Right atrium auricular region (tissue), 2 donors: ENCODE measurements around the gene LRRC56. TPM values are rescaled to one million over a fixed set of nuclear protein-coding genes. Genes with fewer than 3 reads are reported as not detected.

Experiments
- DNase-seq: peaks from one replicate; pipeline ENCODE4 v3.0.0-alpha.2; 2019; ENCODE audit warnings: low spot score
- H3K27ac ChIP-seq, 2 donors: fragments of 200-600 bp; sonication (generic); 1 replicate in 1 of 2; 2 replicates in 1 of 2; pipeline ENCODE4 v1.5.1; 2016 to 2019
- H3K27me3 ChIP-seq, 2 donors: fragments of 200-600 bp; sonication (generic); one replicate each; pipeline versions ENCODE4 v1.5.1 to v1.6.0; 2017 to 2019
- H3K36me3 ChIP-seq: fragments of 200-600 bp; sonication (generic); one replicate; pipeline ENCODE4 v1.5.1; 2016
- H3K4me1 ChIP-seq, 2 donors: fragments of 200-600 bp; sonication (generic); one replicate each; pipeline versions ENCODE4 v1.5.1 to v1.6.0; 2017 to 2019
- H3K4me3 ChIP-seq, 2 donors: fragments of 200-600 bp; sonication (generic); 1 replicate in 1 of 2; 2 replicates in 1 of 2; pipeline ENCODE4 v1.5.1; 2017 to 2019; ENCODE audit warnings: mild to moderate bottlenecking in 1 of 2, moderate library complexity in 1 of 2
- H3K9me3 ChIP-seq, 2 donors: fragments of 200-600 bp; sonication (generic); one replicate each; pipeline ENCODE4 v1.5.1; 2019
- CTCF ChIP-seq, 2 donors: fragments of 200-600 bp; sonication (generic); IDR thresholded peaks; one replicate each; pipeline ENCODE4 v1.5.1; 2019; ENCODE audit warnings: antibody characterized with exemption in 2 of 2
- total RNA-seq, 2 donors: library from RNA; depleted of rRNA; stranded (reverse); fragments of >200 nt; gene quantifications; one replicate each; pipeline ENCODE4 v1.1.0, GENCODE V29; 2016

LRRC56 gene
- total RNA-seq, 2 donors from 2014 or later: 0.12 to 0.15 TPM

DNA sequence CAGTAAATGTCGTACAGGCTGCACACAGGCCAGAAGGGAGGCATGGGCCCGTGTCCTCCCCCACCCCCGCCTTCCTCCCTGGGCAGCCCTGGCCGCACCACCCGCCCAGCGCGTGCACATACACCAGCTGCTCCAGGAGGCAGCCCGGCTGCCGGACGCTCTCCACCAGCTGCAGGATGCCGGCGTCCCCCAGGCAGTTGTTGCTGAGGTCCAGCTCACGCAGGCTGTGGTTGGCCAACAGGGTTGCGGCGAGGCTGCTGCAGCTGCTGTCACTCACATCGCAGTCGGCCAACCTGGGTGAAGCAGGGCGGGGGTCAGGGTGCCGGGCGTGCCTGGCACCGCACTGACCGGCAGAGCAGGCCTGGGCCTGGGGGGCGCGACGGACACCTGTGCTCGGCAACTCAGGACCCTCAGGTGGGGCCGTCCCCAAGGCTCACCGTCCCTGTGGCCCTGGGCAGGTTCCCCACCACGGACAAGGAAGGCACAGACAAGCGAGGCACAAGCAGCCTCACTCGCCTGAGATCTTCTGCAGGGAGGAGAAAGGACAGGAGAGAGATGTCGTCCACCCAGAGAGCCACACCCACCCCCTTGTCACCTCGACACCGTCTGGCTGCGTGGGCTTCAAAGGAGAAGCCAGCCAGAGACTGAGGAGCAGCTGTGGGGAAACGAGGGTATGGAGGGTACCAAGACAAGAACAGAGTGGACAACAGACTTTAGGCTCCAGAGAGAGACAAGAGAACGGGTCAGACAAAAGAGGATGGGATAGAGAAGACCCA lies 42.4 kb upstream of the LRRC56 start:
- no peak overlapping the region for H3K27ac ChIP-seq
- no peak for DNase-seq
- TF ChIP-seq CTCF (IDR thresholded peaks at IDR 0.05): no peak
- H3K36me3 ChIP-seq: peaks cover 79% of the 10 kb centered on the region
- H3K27me3 ChIP-seq: no peaks in the 10 kb centered on the region
- H3K4me1 ChIP-seq: peaks cover 0 to 9% of the 10 kb centered on the region in 2 donors
- no peak overlapping the region for H3K4me3 ChIP-seq
- H3K9me3 ChIP-seq: no peaks in the 10 kb centered on the region

DNA sequence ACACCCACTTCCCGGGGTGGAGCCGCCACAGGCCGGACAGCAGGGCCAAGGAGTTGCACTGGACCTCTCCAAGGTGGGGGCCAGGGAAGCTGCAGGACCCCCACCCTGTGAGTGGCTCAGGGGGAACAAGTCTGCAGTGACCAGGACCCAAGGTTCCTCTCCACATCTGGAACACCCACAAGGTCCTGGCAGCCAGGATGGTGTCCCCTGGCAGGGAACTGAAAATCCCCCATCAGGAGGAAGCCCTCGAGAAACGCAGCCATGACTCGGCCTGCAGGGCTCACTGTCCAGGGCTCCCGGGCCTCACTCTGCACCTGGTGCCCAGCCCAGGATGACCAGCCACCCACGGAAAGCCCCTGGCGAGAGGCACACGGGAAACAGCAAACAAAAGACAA lies 41.8 kb upstream of the LRRC56 start:
- Histone ChIP-seq H3K36me3 (peaks cover 79% of the 10 kb centered on the region), H3K27me3 (no peaks in the 10 kb centered on the region), H3K4me3 (no peak overlapping the region), H3K9me3 (no peaks in the 10 kb centered on the region), H3K4me1 (peaks cover 0 to 14% of the 10 kb centered on the region in 2 donors), H3K27ac (no peak overlapping the region)
- no peak for DNase-seq
- TF ChIP-seq CTCF (IDR thresholded peaks at IDR 0.05): no peak

DNA sequence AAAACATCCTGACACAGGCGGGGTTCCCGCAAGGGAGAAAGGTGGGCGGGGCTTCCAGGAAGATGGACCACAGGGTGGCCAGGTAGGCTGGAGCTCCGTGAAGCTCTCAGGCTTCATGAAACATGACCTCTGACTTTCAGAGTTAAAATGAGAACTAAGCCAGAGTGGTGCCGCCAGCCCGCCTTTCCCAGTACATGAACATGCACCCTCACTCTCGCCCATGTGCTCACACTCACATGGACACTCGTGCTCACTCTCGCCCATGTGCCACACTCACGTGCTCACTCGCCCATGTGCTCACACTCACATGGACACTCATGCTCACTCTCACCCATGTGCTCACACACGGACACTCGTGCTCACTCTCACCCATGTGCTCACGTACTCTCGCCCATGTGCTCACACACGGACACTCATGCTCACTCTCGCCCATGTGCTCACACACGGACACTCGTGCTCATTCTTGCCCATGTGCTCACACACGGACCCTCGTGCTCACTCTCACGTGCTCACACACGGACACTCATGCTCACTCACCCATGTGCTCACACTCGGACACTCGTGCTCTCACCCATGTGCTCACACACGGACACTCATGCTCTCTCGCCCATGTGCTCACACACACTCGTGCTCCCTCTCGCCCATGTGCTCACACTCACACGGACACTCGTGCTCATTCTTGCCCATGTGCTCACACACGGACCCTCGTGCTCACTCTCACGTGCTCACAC lies 40.3 kb upstream of the LRRC56 start:
- no peak for TF ChIP-seq CTCF (IDR thresholded peaks at IDR 0.05)
- Histone ChIP-seq H3K36me3 (peaks cover 85% of the 10 kb centered on the region), H3K9me3 (no peaks in the 10 kb centered on the region), H3K4me3 (no peak overlapping the region), H3K27me3 (no peaks in the 10 kb centered on the region), H3K4me1 (peaks cover 0 to 24% of the 10 kb centered on the region in 2 donors), H3K27ac (no peak overlapping the region)
- DNase-seq: no peak

DNA sequence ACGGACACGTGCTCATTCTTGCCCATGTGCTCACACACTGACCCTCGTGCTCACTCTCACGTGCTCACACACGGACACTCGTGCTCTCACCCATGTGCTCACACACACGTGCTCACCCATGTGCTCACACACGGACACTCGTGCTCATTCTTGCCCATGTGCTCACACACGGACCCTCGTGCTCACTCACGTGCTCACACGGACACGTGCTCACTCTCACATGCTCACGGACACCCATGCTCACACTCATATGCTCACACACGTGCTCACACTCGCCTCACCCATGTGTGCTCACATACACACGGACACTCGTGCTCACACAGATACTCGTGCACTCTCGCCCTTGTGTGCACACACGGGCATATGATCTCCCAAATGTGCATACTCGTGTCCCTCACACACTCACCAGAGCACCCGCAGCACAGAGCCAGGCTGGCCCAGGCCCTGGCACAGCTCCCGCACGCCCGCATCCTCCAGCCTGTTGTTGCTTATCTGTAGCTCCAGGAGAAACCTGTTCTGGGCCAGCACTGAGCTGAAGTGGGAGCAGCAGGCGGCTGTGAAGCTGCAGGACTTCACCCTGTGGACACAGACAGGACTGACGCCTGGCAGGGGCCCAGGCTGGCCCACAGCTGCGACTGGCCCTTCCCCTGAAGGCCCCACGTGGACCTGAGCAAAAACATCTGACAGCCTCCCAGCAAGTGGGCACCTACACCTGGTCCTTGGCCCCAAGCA lies 39.6 kb upstream of the LRRC56 start:
- no peak overlapping the region for H3K4me3 ChIP-seq
- H3K9me3 ChIP-seq: no peaks in the 10 kb centered on the region
- TF ChIP-seq CTCF (IDR thresholded peaks at IDR 0.05): no peak
- H3K4me1 ChIP-seq: peaks cover 0 to 31% of the 10 kb centered on the region in 2 donors
- DNase-seq: no peak
- peak overlapping the region; percentile 100 for H3K27ac ChIP-seq
- H3K27me3 ChIP-seq: no peaks in the 10 kb centered on the region
- H3K36me3 ChIP-seq: peaks cover 85% of the 10 kb centered on the region

- peaks cover 84% of the 10 kb centered on the region for H3K36me3 ChIP-seq
- H3K27ac ChIP-seq: peak overlapping the region; percentile 100
- H3K4me3 ChIP-seq: no peak overlapping the region
- no peak for TF ChIP-seq CTCF (IDR thresholded peaks at IDR 0.05)
- H3K9me3 ChIP-seq: no peaks in the 10 kb centered on the region
- H3K27me3 ChIP-seq: no peaks in the 10 kb centered on the region
- peaks cover 0 to 39% of the 10 kb centered on the region in 2 donors for H3K4me1 ChIP-seq
- no peak for DNase-seq
These were observed 38.8 kb upstream of the LRRC56 start for GRCh38 chr11:498297-499181.
